B cell (primary cell): ENCODE measurements around the gene TNIP1.

ENCODE experiments used
- EZH2 ChIP-seq: IDR thresholded peaks from 2 replicates; pipeline ENCODE4 v1.6.1; 2012; ENCODE audit warnings: borderline replicate concordance, low read depth, mild to moderate bottlenecking, moderate library complexity, low read length; ENCODE audit not compliant: insufficient read depth, poor library complexity, severe bottlenecking
- TF ChIP-seq, protein P1 (sequence below): fragments of 200-600 bp; IDR thresholded peaks from one replicate; pipeline ENCODE4 v1.8.0; 2022; ENCODE audit warnings: antibody characterized with exemption, mild to moderate bottlenecking

DNA sequence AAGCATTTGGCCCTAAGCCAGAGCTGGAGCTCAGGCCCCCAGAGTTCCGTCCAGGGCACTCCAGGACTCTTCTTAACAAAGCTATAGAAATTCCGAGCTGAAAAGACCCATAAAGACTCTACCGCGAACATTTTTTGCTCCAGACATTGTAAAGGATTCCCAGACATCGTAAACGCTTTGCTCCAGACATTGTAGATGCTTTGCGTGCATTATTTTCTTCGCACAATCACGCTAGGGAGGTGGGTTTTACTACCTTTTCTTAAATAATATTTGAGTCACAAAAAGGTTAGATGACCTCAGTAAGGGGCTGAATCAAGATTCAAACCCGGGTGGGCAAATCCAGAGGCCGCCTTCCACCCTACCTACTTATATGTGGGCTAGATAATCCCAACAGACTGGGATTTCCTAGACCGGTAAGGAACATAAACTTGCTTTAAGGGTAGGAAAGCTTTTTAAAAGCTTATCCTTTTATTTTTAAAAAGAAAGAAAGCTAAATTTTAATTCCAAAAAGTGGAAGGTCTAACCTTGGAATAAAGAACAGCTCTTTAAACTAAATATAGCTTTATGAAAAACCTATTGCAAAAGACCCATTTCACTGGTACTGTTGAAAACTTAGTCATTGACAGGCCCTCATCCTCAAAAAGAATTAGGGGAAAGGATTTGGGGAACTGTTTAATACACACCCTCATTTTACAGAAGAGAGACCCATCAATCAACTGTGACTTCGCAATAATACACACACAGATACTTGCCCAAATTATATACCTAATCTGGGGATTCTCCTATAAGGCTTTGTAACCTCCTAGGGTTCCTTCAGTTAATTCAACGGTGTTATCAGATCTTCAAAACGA is 822 bp upstream of the TNIP1 start:
- TF ChIP-seq, protein P1, sequence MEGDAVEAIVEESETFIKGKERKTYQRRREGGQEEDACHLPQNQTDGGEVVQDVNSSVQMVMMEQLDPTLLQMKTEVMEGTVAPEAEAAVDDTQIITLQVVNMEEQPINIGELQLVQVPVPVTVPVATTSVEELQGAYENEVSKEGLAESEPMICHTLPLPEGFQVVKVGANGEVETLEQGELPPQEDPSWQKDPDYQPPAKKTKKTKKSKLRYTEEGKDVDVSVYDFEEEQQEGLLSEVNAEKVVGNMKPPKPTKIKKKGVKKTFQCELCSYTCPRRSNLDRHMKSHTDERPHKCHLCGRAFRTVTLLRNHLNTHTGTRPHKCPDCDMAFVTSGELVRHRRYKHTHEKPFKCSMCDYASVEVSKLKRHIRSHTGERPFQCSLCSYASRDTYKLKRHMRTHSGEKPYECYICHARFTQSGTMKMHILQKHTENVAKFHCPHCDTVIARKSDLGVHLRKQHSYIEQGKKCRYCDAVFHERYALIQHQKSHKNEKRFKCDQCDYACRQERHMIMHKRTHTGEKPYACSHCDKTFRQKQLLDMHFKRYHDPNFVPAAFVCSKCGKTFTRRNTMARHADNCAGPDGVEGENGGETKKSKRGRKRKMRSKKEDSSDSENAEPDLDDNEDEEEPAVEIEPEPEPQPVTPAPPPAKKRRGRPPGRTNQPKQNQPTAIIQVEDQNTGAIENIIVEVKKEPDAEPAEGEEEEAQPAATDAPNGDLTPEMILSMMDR, result no peak
- no peak for TF ChIP-seq EZH2
